ENCODE measurements around the gene FBXW5.

FBXW5 gene

GRCh38 chr9:136962701-136963248 lies 18.2 kb upstream of the FBXW5 start:
- CTCF ChIA-PET, result interaction anchor here (0.7 kb wide), 1 partner anchor 11 kb away, joined by 3 read pairs; no protein-coding TSS in a partner anchor

GRCh38 chr9:136962163-136962562 lies 17.6 kb upstream of the FBXW5 start:
- CTCF ChIA-PET, result interaction anchor here (0.7 to 1.1 kb wide), 2 partner anchors 11 to 68 kb away, joined by 3 to 4 read pairs; no protein-coding TSS in a partner anchor
- no peak for DNase-seq (ENCODE audit: low spot score)
- H3K27ac ChIP-seq, result peak overlapping the region; percentile 66
- POLR2A ChIA-PET (ENCODE audit: low non-redundant PET), result no interaction called here
- TF ChIP-seq CTCF (conservative IDR thresholded peaks at IDR 0.05; ENCODE audit: low read depth), result no peak

More at GRCh38 chr9:136962701-136963248, 18.2 kb upstream of the FBXW5 start:
- peak overlapping the region; percentile 66 for H3K27ac ChIP-seq
- no peak for TF ChIP-seq CTCF (conservative IDR thresholded peaks at IDR 0.05; ENCODE audit: low read depth)
- POLR2A ChIA-PET (ENCODE audit: low non-redundant PET), result no interaction called here
- no peak for DNase-seq (ENCODE audit: low spot score)

- ChIA-PET CTCF (interaction anchor here (1.1 kb wide), 1 partner anchor 68 kb away, joined by 4 read pairs; no protein-coding TSS in a partner anchor), POLR2A (ENCODE audit: low non-redundant PET) (no interaction called here)
Measured at GRCh38 chr9:136961279-136962065, 16.9 kb upstream of the FBXW5 start.

GRCh38 chr9:136960938-136961275 lies 16.4 kb upstream of the FBXW5 start:
- POLR2A ChIA-PET (ENCODE audit: low non-redundant PET), result no interaction called here
- TF ChIP-seq CTCF (conservative IDR thresholded peaks at IDR 0.05; ENCODE audit: low read depth), result no peak
- DNase-seq (ENCODE audit: low spot score), result no peak
- H3K27ac ChIP-seq, result peak overlapping the region; percentile 66
- CTCF ChIA-PET, result no interaction called here

More at GRCh38 chr9:136961279-136962065, 16.9 kb upstream of the FBXW5 start:
- TF ChIP-seq CTCF (conservative IDR thresholded peaks at IDR 0.05; ENCODE audit: low read depth), result no peak
- H3K27ac ChIP-seq, result peak overlapping the region; percentile 66
- no peak for DNase-seq (ENCODE audit: low spot score)

GRCh38 chr9:136960212-136960937 lies 15.8 kb upstream of the FBXW5 start:
- CTCF ChIA-PET, result interaction anchor here (0.6 kb wide), 1 partner anchor 16 kb away, joined by 3 read pairs; the partner anchor contains the start of gene FBXW5
- peak overlapping the region; percentile 66; the same call in 1 of the 2 replicates for H3K27ac ChIP-seq
- no peak for TF ChIP-seq CTCF (conservative IDR thresholded peaks at IDR 0.05; ENCODE audit: low read depth)
- no peak for DNase-seq (ENCODE audit: low spot score)
- POLR2A ChIA-PET (ENCODE audit: low non-redundant PET), result interaction anchor here (0.5 kb wide), 1 partner anchor 60 kb away, joined by 4 read pairs; no protein-coding TSS in a partner anchor
